Breast epithelium (tissue), 4 donors: ENCODE data around the gene ICAM5. TPM values are rescaled to one million over a fixed set of nuclear protein-coding genes. Genes with fewer than 3 reads are reported as not detected.

Experiments
- DNase-seq, 2 donors: peaks; one replicate each; pipeline ENCODE4 v3.0.0-alpha.2; 2019; ENCODE audit warnings: low spot score in 2 of 2
- H3K27ac ChIP-seq, 2 donors: fragments of 200-600 bp; sonication (generic) in 1 of 2; one replicate each; pipeline ENCODE4 v1.5.1; 2016 to 2019; ENCODE audit warnings: mild to moderate bottlenecking in 1 of 2
- H3K27me3 ChIP-seq, 2 donors: fragments of 200-600 bp; sonication (generic) in 1 of 2; one replicate each; pipeline versions ENCODE4 v1.5.1 to v1.6.0; 2017 to 2019; ENCODE audit warnings: control low read depth in 1 of 2, mild to moderate bottlenecking in 1 of 2
- H3K36me3 ChIP-seq: fragments of 200-600 bp; one replicate; pipeline ENCODE4 v1.5.1; 2019
- H3K4me1 ChIP-seq, 2 donors: fragments of 200-600 bp; sonication (generic); one replicate each; pipeline ENCODE4 v1.5.1; 2016 to 2019; ENCODE audit warnings: control low read depth in 1 of 2
- H3K4me3 ChIP-seq, 3 donors: fragments of 200-600 bp; sonication (generic); 1 replicate in 2 of 3; 2 replicates in 1 of 3; pipeline ENCODE4 v1.5.1; 2016 to 2019; ENCODE audit warnings: mild to moderate bottlenecking in 3 of 3, moderate library complexity in 2 of 3
- H3K9me3 ChIP-seq, 2 donors: fragments of 200-600 bp; sonication (generic) in 1 of 2; one replicate each; pipeline ENCODE4 v1.5.1; 2016 to 2019; ENCODE audit warnings: control low read depth in 1 of 2
- POLR2A ChIP-seq: fragments of 450-650 bp; IDR thresholded peaks from one replicate; pipeline ENCODE4 v1.6.1; 2016; ENCODE audit warnings: antibody characterized with exemption, mild to moderate bottlenecking, moderate library complexity
- POLR2AphosphoS5 ChIP-seq, 3 donors: sonication (generic); formaldehyde crosslinking; IDR thresholded peaks; one replicate each; pipeline ENCODE4 v1.6.1; 2017; ENCODE audit warnings: antibody characterized with exemption in 3 of 3
- intact Hi-C: fragments of 100-400 bp; cut with DNase I; formaldehyde crosslinking; loops from one replicate; pipeline ENCODE4 v1.15.1; 2023; ENCODE audit warnings: low total_unique reads
- total RNA-seq, 3 donors: library from RNA; depleted of rRNA; stranded (reverse); fragments of >200 nt; gene quantifications; one replicate each; pipeline ENCODE4 v1.1.0, GENCODE V29; 2016
- TF ChIP-seq, protein P1 (sequence below), 3 donors: fragments of 450-650 bp; IDR thresholded peaks; one replicate each; pipeline ENCODE4 v1.5.1; 2016 to 2017; ENCODE audit warnings: antibody characterized with exemption in 3 of 3, mild to moderate bottlenecking in 3 of 3, moderate library complexity in 3 of 3

Gene ICAM5
- total RNA-seq, 3 donors from 2014 or later = 0.64 to 1.8 (median 1.3) TPM

- no peaks in the 10 kb centered on the region for H3K36me3 ChIP-seq
- intact Hi-C loops = no loop called here
Measured at GRCh38 chr19:10262771-10263170, 27.0 kb upstream of the ICAM5 start.

GRCh38 chr19:10266706-10267105 lies 23.0 kb upstream of the ICAM5 start:
- no peak for DNase-seq
- H3K9me3 ChIP-seq = no peaks in the 10 kb centered on the region
- no peaks in the 10 kb centered on the region for H3K27me3 ChIP-seq
- TF ChIP-seq, protein P1, sequence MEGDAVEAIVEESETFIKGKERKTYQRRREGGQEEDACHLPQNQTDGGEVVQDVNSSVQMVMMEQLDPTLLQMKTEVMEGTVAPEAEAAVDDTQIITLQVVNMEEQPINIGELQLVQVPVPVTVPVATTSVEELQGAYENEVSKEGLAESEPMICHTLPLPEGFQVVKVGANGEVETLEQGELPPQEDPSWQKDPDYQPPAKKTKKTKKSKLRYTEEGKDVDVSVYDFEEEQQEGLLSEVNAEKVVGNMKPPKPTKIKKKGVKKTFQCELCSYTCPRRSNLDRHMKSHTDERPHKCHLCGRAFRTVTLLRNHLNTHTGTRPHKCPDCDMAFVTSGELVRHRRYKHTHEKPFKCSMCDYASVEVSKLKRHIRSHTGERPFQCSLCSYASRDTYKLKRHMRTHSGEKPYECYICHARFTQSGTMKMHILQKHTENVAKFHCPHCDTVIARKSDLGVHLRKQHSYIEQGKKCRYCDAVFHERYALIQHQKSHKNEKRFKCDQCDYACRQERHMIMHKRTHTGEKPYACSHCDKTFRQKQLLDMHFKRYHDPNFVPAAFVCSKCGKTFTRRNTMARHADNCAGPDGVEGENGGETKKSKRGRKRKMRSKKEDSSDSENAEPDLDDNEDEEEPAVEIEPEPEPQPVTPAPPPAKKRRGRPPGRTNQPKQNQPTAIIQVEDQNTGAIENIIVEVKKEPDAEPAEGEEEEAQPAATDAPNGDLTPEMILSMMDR (IDR thresholded peaks at IDR 0.05) = no peak
- no peak for TF ChIP-seq POLR2A
- no peak for TF ChIP-seq POLR2AphosphoS5 (IDR thresholded peaks at IDR 0.05)
- intact Hi-C loops = loop anchor here (5.0 kb wide), 1 partner anchor 136 kb away; the partner anchor contains the start of gene CDC37
- H3K27ac ChIP-seq = no peak overlapping the region
- H3K4me1 ChIP-seq = no peaks in the 10 kb centered on the region
- H3K36me3 ChIP-seq = no peaks in the 10 kb centered on the region
- no peak overlapping the region for H3K4me3 ChIP-seq

More at GRCh38 chr19:10262771-10263170, 27.0 kb upstream of the ICAM5 start:
- no peak overlapping the region for H3K27ac ChIP-seq
- no peak for TF ChIP-seq POLR2AphosphoS5 (IDR thresholded peaks at IDR 0.05)
- TF ChIP-seq, protein P1 (IDR thresholded peaks at IDR 0.05) = no peak
- no peak overlapping the region for H3K4me3 ChIP-seq
- no peak for DNase-seq
- no peaks in the 10 kb centered on the region for H3K9me3 ChIP-seq
- H3K4me1 ChIP-seq = no peaks in the 10 kb centered on the region
- H3K27me3 ChIP-seq = no peaks in the 10 kb centered on the region

GRCh38 chr19:10268071-10268470 lies 21.7 kb upstream of the ICAM5 start:
- H3K27ac ChIP-seq = peak overlapping the region in 1 of 2 donors; percentile 78
- H3K4me1 ChIP-seq = no peaks in the 10 kb centered on the region
- intact Hi-C loops = loop anchor here (5.0 kb wide), 1 partner anchor 134 kb away; the partner anchor contains the start of gene CDC37
- no peaks in the 10 kb centered on the region for H3K9me3 ChIP-seq
- H3K27me3 ChIP-seq = no peaks in the 10 kb centered on the region
- no peak for TF ChIP-seq POLR2A
- no peak for TF ChIP-seq POLR2AphosphoS5 (IDR thresholded peaks at IDR 0.05)
- TF ChIP-seq, protein P1 (IDR thresholded peaks at IDR 0.05) = no peak
- no peak overlapping the region for H3K4me3 ChIP-seq
- no peak for DNase-seq
- no peaks in the 10 kb centered on the region for H3K36me3 ChIP-seq

GRCh38 chr19:10269333-10270179 lies 20.2 kb upstream of the ICAM5 start:
- TF ChIP-seq, protein P1 (IDR thresholded peaks at IDR 0.05) = peak; percentile 88 to 94 (median 93)
- TF ChIP-seq POLR2A (no peak), POLR2AphosphoS5 (IDR thresholded peaks at IDR 0.05) (peak in 2 of 3 donors; percentile 15 to 59)
- DNase-seq = peak; percentile 83 to 89
- H3K27me3 ChIP-seq = no peaks in the 10 kb centered on the region
- H3K9me3 ChIP-seq = no peaks in the 10 kb centered on the region
- peak overlapping the region; percentile 59 to 68 (median 63) for H3K4me3 ChIP-seq
- no peaks in the 10 kb centered on the region for H3K4me1 ChIP-seq
- no peaks in the 10 kb centered on the region for H3K36me3 ChIP-seq
- intact Hi-C loops = loop anchor here (1.0 to 5.0 kb wide), 2 partner anchors 119 to 133 kb away; partner anchors contain the start of gene CDC37
- peak overlapping the region; percentile 88 to 91 for H3K27ac ChIP-seq

GRCh38 chr19:10270180-10270615 lies 19.6 kb upstream of the ICAM5 start:
- H3K4me3 ChIP-seq = peak overlapping the region; percentile 59 to 68 (median 63)
- no peaks in the 10 kb centered on the region for H3K36me3 ChIP-seq
- H3K27ac ChIP-seq = peak overlapping the region; percentile 88 to 91
- H3K27me3 ChIP-seq = no peaks in the 10 kb centered on the region
- TF ChIP-seq POLR2A (no peak), POLR2AphosphoS5 (IDR thresholded peaks at IDR 0.05) (no peak)
- TF ChIP-seq, protein P1 (IDR thresholded peaks at IDR 0.05) = no peak
- H3K9me3 ChIP-seq = no peaks in the 10 kb centered on the region
- no peaks in the 10 kb centered on the region for H3K4me1 ChIP-seq
- DNase-seq = no peak
- intact Hi-C loops = no loop called here
